ENCODE measurements around the gene CASP6.

The CASP6 gene

GRCh38 chr4:109730619-109731545, 27.6 kb upstream of the CASP6 start:
- TF ChIP-seq CTCF (IDR thresholded peaks at IDR 0.05; ENCODE audit: low read depth, low read length) = no peak
- peak overlapping the region; percentile 80 for H3K4me3 ChIP-seq (ENCODE audit: low read depth, low read length)
- no peak for DNase-seq (ENCODE audit: low read depth, low spot score)
- in situ Hi-C loops (cut with HindIII; ENCODE audit: low sequenced_read_pairs) = no loop called here

- in situ Hi-C loops (cut with HindIII; ENCODE audit: low sequenced_read_pairs) = no loop called here
- peak; percentile 67 for DNase-seq (ENCODE audit: low read depth, low spot score)
- TF ChIP-seq CTCF (IDR thresholded peaks at IDR 0.05; ENCODE audit: low read depth, low read length) = no peak
Measured at GRCh38 chr4:109729718-109730618, 26.7 kb upstream of the CASP6 start, which contains the start of gene PLA2G12A. PLA2G12A (minus strand) TSS chr4:109730070; CDS start chr4:109729809, 261 bp downstream.

GRCh38 chr4:109729117-109729717, 26.0 kb upstream of the CASP6 start:
- peak; percentile 22 for DNase-seq (ENCODE audit: low read depth, low spot score)
- peak overlapping the region; percentile 80 for H3K4me3 ChIP-seq (ENCODE audit: low read depth, low read length)
- in situ Hi-C loops (cut with HindIII; ENCODE audit: low sequenced_read_pairs) = no loop called here
- TF ChIP-seq CTCF (IDR thresholded peaks at IDR 0.05; ENCODE audit: low read depth, low read length) = no peak

More at GRCh38 chr4:109729718-109730618, 26.7 kb upstream of the CASP6 start, which contains the start of gene PLA2G12A:
- H3K4me3 ChIP-seq (ENCODE audit: low read depth, low read length) = peak within 1 kb of the TSS; percentile 80

GRCh38 chr4:109728385-109728784, 25.1 kb upstream of the CASP6 start:
- no peak overlapping the region for H3K4me3 ChIP-seq (ENCODE audit: low read depth, low read length)
- no peak for TF ChIP-seq CTCF (IDR thresholded peaks at IDR 0.05; ENCODE audit: low read depth, low read length)
- DNase-seq (ENCODE audit: low read depth, low spot score) = no peak
- in situ Hi-C loops (cut with HindIII; ENCODE audit: low sequenced_read_pairs) = no loop called here

GRCh38 chr4:109723110-109723509, 19.9 kb upstream of the CASP6 start:
- TF ChIP-seq CTCF (IDR thresholded peaks at IDR 0.05; ENCODE audit: low read depth, low read length) = no peak
- DNase-seq (ENCODE audit: low read depth, low spot score) = no peak
- no peak overlapping the region for H3K4me3 ChIP-seq (ENCODE audit: low read depth, low read length)
- in situ Hi-C loops (cut with HindIII; ENCODE audit: low sequenced_read_pairs) = no loop called here

- in situ Hi-C loops (cut with HindIII; ENCODE audit: low sequenced_read_pairs) = no loop called here
- TF ChIP-seq CTCF (IDR thresholded peaks at IDR 0.05; ENCODE audit: low read depth, low read length) = no peak
- DNase-seq (ENCODE audit: low read depth, low spot score) = no peak
- H3K4me3 ChIP-seq (ENCODE audit: low read depth, low read length) = no peak overlapping the region
Measured at GRCh38 chr4:109722357-109722756, 19.1 kb upstream of the CASP6 start.
